NCI-H2081 treated with DMSO at 0.1 percent for 48 hours (cell line): ENCODE data around the gene GRM4.

Experiments
- DNase-seq: peaks from one replicate; lab custom pipeline; 2025; lab: John Stamatoyannopoulos, UW

The GRM4 gene

GRCh38 chr6:34106421-34106820, 39.5 kb downstream of the GRM4 start:
- no peak for DNase-seq

- no peak for DNase-seq
Observed at GRCh38 chr6:34104628-34105027, 41.3 kb downstream of the GRM4 start.

GRCh38 chr6:34104186-34104585, 41.7 kb downstream of the GRM4 start:
- no peak for DNase-seq

GRCh38 chr6:34103321-34103720, 42.6 kb downstream of the GRM4 start:
- DNase-seq = no peak

GRCh38 chr6:34102696-34103095, 43.2 kb downstream of the GRM4 start:
- DNase-seq = no peak

- no peak for DNase-seq
Observed at GRCh38 chr6:34102099-34102656, 43.7 kb downstream of the GRM4 start.

GRCh38 chr6:34100788-34101187, 45.1 kb downstream of the GRM4 start:
- DNase-seq = no peak

- no peak for DNase-seq
Observed at GRCh38 chr6:34099878-34100277, 46.0 kb downstream of the GRM4 start.

GRCh38 chr6:34098045-34098936, 47.6 kb downstream of the GRM4 start:
- DNase-seq = no peak

- no peak for DNase-seq
Observed at GRCh38 chr6:34096814-34097213, 49.1 kb downstream of the GRM4 start.

GRCh38 chr6:34096193-34096592, 49.7 kb downstream of the GRM4 start:
- DNase-seq = no peak

GRCh38 chr6:34095741-34096140, 50.1 kb downstream of the GRM4 start:
- no peak for DNase-seq

- no peak for DNase-seq
Observed at GRCh38 chr6:34095136-34095505, 50.8 kb downstream of the GRM4 start.

- DNase-seq = no peak
Observed at GRCh38 chr6:34094474-34095135, 51.3 kb downstream of the GRM4 start.

GRCh38 chr6:34093854-34094430, 51.9 kb downstream of the GRM4 start:
- no peak for DNase-seq

- DNase-seq = no peak
Observed at GRCh38 chr6:34093206-34093605, 52.7 kb downstream of the GRM4 start.

GRCh38 chr6:34092631-34093030, 53.3 kb downstream of the GRM4 start:
- DNase-seq = no peak

- no peak for DNase-seq
Observed at GRCh38 chr6:34090935-34091334, 55.0 kb downstream of the GRM4 start.

GRCh38 chr6:34090529-34090928, 55.4 kb downstream of the GRM4 start:
- DNase-seq = no peak

- DNase-seq = no peak
Observed at GRCh38 chr6:34086558-34086957, 59.3 kb downstream of the GRM4 start.

- no peak for DNase-seq
Observed at GRCh38 chr6:34085453-34086170, 60.3 kb downstream of the GRM4 start.
